GM12878 (cell line): ENCODE data around the gene VASH2.

ENCODE experiments used
- JUNB ChIP-seq: IDR thresholded peaks from 2 replicates; pipeline ENCODE4 v1.6.1; 2016; ENCODE audit warnings: antibody characterized with exemption, mild to moderate bottlenecking
- PRDM15 ChIP-seq: fragments of 450-650 bp; formaldehyde crosslinking; IDR thresholded peaks from 2 replicates; pipeline ENCODE4 v1.4.0; 2020; ENCODE audit warnings: mild to moderate bottlenecking, moderate library complexity
- ZNF217 ChIP-seq: fragments of 450-650 bp; IDR thresholded peaks from 2 replicates; pipeline ENCODE4 v1.6.1; 2017; ENCODE audit warnings: antibody characterized with exemption, mild to moderate bottlenecking
- TF ChIP-seq, protein P1 (sequence below), 3 experiments: IDR thresholded peaks in 2 of 3; conservative IDR thresholded peaks in 1 of 3; 2 replicates each; pipeline ENCODE4 v1.5.1; 2011; ENCODE audit warnings: low read depth in 3 of 3, low read length in 3 of 3, mild to moderate bottlenecking in 3 of 3, control low read depth in 2 of 3, moderate library complexity in 2 of 3, inconsistent platforms in 1 of 3, mixed read lengths in 1 of 3; ENCODE audit not compliant: control insufficient read depth in 2 of 3, insufficient read depth in 1 of 3; ENCODE audit errors: extremely low read depth in 1 of 3

- no peak for TF ChIP-seq PRDM15
- TF ChIP-seq JUNB: no peak
- TF ChIP-seq, protein P1, sequence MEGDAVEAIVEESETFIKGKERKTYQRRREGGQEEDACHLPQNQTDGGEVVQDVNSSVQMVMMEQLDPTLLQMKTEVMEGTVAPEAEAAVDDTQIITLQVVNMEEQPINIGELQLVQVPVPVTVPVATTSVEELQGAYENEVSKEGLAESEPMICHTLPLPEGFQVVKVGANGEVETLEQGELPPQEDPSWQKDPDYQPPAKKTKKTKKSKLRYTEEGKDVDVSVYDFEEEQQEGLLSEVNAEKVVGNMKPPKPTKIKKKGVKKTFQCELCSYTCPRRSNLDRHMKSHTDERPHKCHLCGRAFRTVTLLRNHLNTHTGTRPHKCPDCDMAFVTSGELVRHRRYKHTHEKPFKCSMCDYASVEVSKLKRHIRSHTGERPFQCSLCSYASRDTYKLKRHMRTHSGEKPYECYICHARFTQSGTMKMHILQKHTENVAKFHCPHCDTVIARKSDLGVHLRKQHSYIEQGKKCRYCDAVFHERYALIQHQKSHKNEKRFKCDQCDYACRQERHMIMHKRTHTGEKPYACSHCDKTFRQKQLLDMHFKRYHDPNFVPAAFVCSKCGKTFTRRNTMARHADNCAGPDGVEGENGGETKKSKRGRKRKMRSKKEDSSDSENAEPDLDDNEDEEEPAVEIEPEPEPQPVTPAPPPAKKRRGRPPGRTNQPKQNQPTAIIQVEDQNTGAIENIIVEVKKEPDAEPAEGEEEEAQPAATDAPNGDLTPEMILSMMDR (IDR thresholded peaks at IDR 0.05 in 2 of 3, conservative IDR thresholded peaks at IDR 0.05 in 1 of 3; ENCODE audit: control insufficient read depth in 2 of 3, extremely low read depth in 1 of 3, insufficient read depth in 1 of 3, low read depth in 3 of 3, low read length in 3 of 3): no peak
- TF ChIP-seq ZNF217: no peak
These were observed 18.1 kb downstream of the VASH2 start for GRCh38 chr1:212968368-212968863.
